HAP-1 (cell line): ENCODE data around the gene SLCO1B1.

Experiments
- DNase-seq, 2 experiments: peaks; one replicate each; pipeline ENCODE4 v3.0.0-alpha.2; 2016 to 2020; ENCODE audit warnings: low spot score in 2 of 2
- H3K27me3 ChIP-seq: fragments of 250-450 bp; sonication (Bioruptor Pico); 2 replicates; pipeline ENCODE4 v1.5.1; 2020; ENCODE audit warnings: low read depth, mild to moderate bottlenecking, moderate library complexity
- H3K36me3 ChIP-seq: fragments of 250-450 bp; sonication (Bioruptor Pico); replicated peaks from 2 replicates; pipeline ENCODE4 v1.5.1; 2020; ENCODE audit warnings: mild to moderate bottlenecking
- H3K4me1 ChIP-seq: fragments of 250-450 bp; sonication (Bioruptor Pico); 2 replicates; pipeline ENCODE4 v1.5.1; 2020; ENCODE audit warnings: mild to moderate bottlenecking
- H3K4me3 ChIP-seq: fragments of 250-450 bp; sonication (Bioruptor Pico); 2 replicates; pipeline ENCODE4 v1.5.1; 2020; ENCODE audit warnings: mild to moderate bottlenecking, moderate library complexity
- H3K9me3 ChIP-seq: fragments of 250-450 bp; sonication (Bioruptor Pico); 2 replicates; pipeline ENCODE4 v1.5.1; 2020; ENCODE audit warnings: mild to moderate bottlenecking, moderate library complexity
- in situ Hi-C: fragments of 300-500 bp; cut with MboI; formaldehyde crosslinking; loops from 3 replicates; pipeline ENCODE4 v1.14.3; 2020; ENCODE audit warnings: low sequenced_read_pairs, inconsistent platforms, mixed read lengths

SLCO1B1 gene

GRCh38 chr12:21257172-21257571, 126.2 kb downstream of the SLCO1B1 start:
- in situ Hi-C loops, result no loop called here
- no peak for DNase-seq
- Histone ChIP-seq H3K4me1 (no peaks in the 10 kb centered on the region; the same call in 1 of the 2 replicates), H3K9me3 (no peaks in the 10 kb centered on the region), H3K27me3 (no peaks in the 10 kb centered on the region), H3K4me3 (no peak overlapping the region), H3K36me3 (no peaks in the 10 kb centered on the region)

DNA sequence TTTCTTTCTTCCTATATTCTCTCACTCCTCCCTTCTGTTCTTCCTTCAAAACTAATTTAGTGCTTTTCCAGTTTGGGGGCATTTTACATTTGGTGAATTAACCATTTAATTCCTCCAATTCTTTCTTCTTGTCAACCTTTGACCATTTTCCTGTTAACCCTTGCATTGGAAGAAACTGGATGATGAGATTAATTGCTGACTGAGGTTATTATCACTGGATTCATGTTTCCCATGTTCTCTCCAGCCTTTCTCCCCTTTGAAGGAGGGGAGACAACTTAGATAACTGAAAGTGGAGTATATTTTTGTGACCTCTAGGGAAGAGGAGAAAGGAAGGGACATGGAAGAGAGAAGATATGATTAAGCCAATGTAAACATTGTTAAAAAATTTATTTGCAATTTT, 133.2 kb downstream of the SLCO1B1 start:
- H3K4me1 ChIP-seq, result no peaks in the 10 kb centered on the region
- DNase-seq, result no peak
- H3K9me3 ChIP-seq, result no peaks in the 10 kb centered on the region
- no peaks in the 10 kb centered on the region for H3K27me3 ChIP-seq
- in situ Hi-C loops, result no loop called here
- no peaks in the 10 kb centered on the region for H3K36me3 ChIP-seq
- H3K4me3 ChIP-seq, result no peak overlapping the region

- in situ Hi-C loops, result no loop called here
- no peaks in the 10 kb centered on the region for H3K27me3 ChIP-seq
- no peaks in the 10 kb centered on the region for H3K4me1 ChIP-seq
- DNase-seq, result no peak
- H3K36me3 ChIP-seq, result no peaks in the 10 kb centered on the region
- H3K4me3 ChIP-seq, result no peak overlapping the region
- H3K9me3 ChIP-seq, result no peaks in the 10 kb centered on the region
Observed at GRCh38 chr12:21265932-21266331, 134.9 kb downstream of the SLCO1B1 start.

DNA sequence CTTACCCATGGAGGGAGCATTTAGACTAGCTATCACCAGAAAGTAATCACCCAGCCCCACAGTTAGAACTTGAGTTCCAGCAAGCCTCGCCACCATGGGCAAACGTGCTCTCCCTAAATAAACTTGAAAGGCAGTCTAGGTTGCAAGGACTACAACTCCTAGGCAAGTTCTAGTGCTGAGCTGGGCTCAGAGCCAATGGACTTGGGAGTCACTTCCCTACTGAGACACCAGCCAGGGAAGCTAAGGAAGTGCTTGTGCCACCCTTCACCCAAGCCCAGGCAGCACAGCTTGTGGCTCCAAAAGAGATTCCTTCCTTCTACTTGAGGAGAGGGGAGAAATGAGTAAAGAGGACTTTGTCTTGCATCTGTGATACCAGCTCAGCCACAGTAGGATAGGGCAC, 145.8 kb downstream of the SLCO1B1 start:
- no peak for DNase-seq
- no peak overlapping the region for H3K4me3 ChIP-seq
- in situ Hi-C loops, result no loop called here
- no peaks in the 10 kb centered on the region for H3K27me3 ChIP-seq
- H3K36me3 ChIP-seq, result no peaks in the 10 kb centered on the region
- H3K9me3 ChIP-seq, result no peaks in the 10 kb centered on the region
- H3K4me1 ChIP-seq, result no peaks in the 10 kb centered on the region
